H1 (cell line): ENCODE results near the gene CCDC88C. TPM values are rescaled to one million over a fixed set of nuclear protein-coding genes. Genes with fewer than 3 reads are reported as not detected.

Source experiments
- CTCF ChIA-PET: fragments of 300-600 bp; sonication (Branson Sonifier 250); formaldehyde crosslinking; loops from one replicate; lab custom pipeline; 2021; ENCODE audit not compliant: partially characterized antibody; lab: Charles Lee
- POLR2A ChIA-PET: fragments of 300-600 bp; sonication (Branson Sonifier 250); formaldehyde crosslinking; loops from one replicate; lab custom pipeline; 2021; ENCODE audit warnings: inconsistent platforms; ENCODE audit not compliant: partially characterized antibody; lab: Charles Lee
- DNase-seq, 2 experiments: peaks; one replicate each; pipeline versions ENCODE4 v3.0.0 to v3.0.0-alpha.2; 2010 to 2022; ENCODE audit warnings: low spot score in 2 of 2, low read depth in 1 of 2, mixed read lengths in 1 of 2
- FAIRE-seq: peaks from 2 replicates; lab custom pipeline; 2011; peaks lifted over from hg19 to GRCh38; lab: Jason Lieb, UNC
- H2AFZ ChIP-seq: 2 replicates; pipeline ENCODE4 v1.8.1; 2012; ENCODE audit warnings: low read length, inconsistent platforms
- H2AK5ac ChIP-seq: 2 replicates; pipeline ENCODE4 v1.6.1; 2013; ENCODE audit warnings: low read depth, low read length
- H2BK120ac ChIP-seq: replicated peaks from 2 replicates; pipeline ENCODE3; 2013; ENCODE audit warnings: low read depth, low read length, inconsistent platforms
- H2BK12ac ChIP-seq: 2 replicates; pipeline ENCODE4 v1.6.1; 2013; ENCODE audit warnings: low read depth, low read length
- H2BK15ac ChIP-seq: 2 replicates; pipeline ENCODE4 v1.6.1; 2013; ENCODE audit warnings: low read length
- H2BK20ac ChIP-seq: 2 replicates; pipeline ENCODE4 v1.6.1; 2013; ENCODE audit warnings: low read length
- H2BK5ac ChIP-seq: 2 replicates; pipeline ENCODE4 v1.6.1; 2013; ENCODE audit warnings: low read depth, low read length
- H3K14ac ChIP-seq: 2 replicates; pipeline ENCODE4 v1.6.1; 2013; ENCODE audit warnings: inconsistent platforms; ENCODE audit not compliant: insufficient read length
- H3K18ac ChIP-seq: 2 replicates; pipeline ENCODE4 v1.6.1; 2013; ENCODE audit warnings: low read length; ENCODE audit errors: extremely low read depth
- H3K23ac ChIP-seq: 2 replicates; pipeline ENCODE4 v1.6.1; 2013; ENCODE audit warnings: inconsistent platforms; ENCODE audit not compliant: insufficient read length
- H3K23me2 ChIP-seq: 2 replicates; pipeline ENCODE4 v1.6.1; 2013; ENCODE audit warnings: low read depth, low read length
- H3K27ac ChIP-seq: 2 replicates; pipeline ENCODE4 v1.6.1; 2011; ENCODE audit warnings: low read depth, low read length, inconsistent platforms
- H3K27me3 ChIP-seq, 4 experiments: replicated peaks in 1 of 4; 1 replicate in 1 of 4; 2 replicates in 3 of 4; pipeline versions ENCODE4 v1.6.1 to v1.8.1; 2011 to 2013; ENCODE audit warnings: low read length in 3 of 4, mild to moderate bottlenecking in 3 of 4, inconsistent platforms in 2 of 4, mixed read lengths in 2 of 4, moderate library complexity in 1 of 4; ENCODE audit not compliant: control insufficient read depth in 3 of 4, insufficient read depth in 3 of 4; ENCODE audit errors: extremely low read depth in 1 of 4
- H3K36me3 ChIP-seq, 4 experiments: 2 replicates each; pipeline versions ENCODE4 v1.6.1 to v1.8.1; 2011 to 2013; ENCODE audit warnings: mild to moderate bottlenecking in 4 of 4, low read length in 3 of 4, moderate library complexity in 2 of 4, control low read depth in 1 of 4, inconsistent platforms in 1 of 4; ENCODE audit not compliant: insufficient read depth in 4 of 4, control insufficient read depth in 2 of 4
- H3K4ac ChIP-seq: replicated peaks from 2 replicates; pipeline ENCODE3; 2013; ENCODE audit warnings: low read length, low read depth, mixed read lengths, inconsistent platforms; ENCODE audit not compliant: insufficient read length
- H3K4me1 ChIP-seq, 4 experiments: replicated peaks in 1 of 4; 1 replicate in 1 of 4; 2 replicates in 3 of 4; pipeline versions ENCODE4 v1.6.1 to v1.8.1; 2011 to 2013; ENCODE audit warnings: low read length in 3 of 4, inconsistent platforms in 2 of 4, mixed read lengths in 1 of 4; ENCODE audit not compliant: insufficient read depth in 4 of 4, control insufficient read depth in 3 of 4
- H3K4me2 ChIP-seq, 2 experiments: 2 replicates each; pipeline versions ENCODE4 v1.6.1 to v1.8.1; 2011 to 2013; ENCODE audit warnings: low read depth in 2 of 2, low read length in 2 of 2, control low read depth in 1 of 2, inconsistent platforms in 1 of 2, mild to moderate bottlenecking in 1 of 2; ENCODE audit not compliant: insufficient read depth in 1 of 2
- H3K4me3 ChIP-seq, 4 experiments: fragments of 200-600, 300-600 bp in 1 of 4; sonication (generic), shearing (Covaris generic), sonication (Bioruptor Twin) in 1 of 4; 2 replicates each; pipeline versions ENCODE4 v1.5.1 to v1.8.1; 2011 to 2016; ENCODE audit warnings: low read length in 4 of 4, low read depth in 3 of 4, control low read depth in 2 of 4, inconsistent platforms in 2 of 4, mild to moderate bottlenecking in 2 of 4, mixed read lengths in 1 of 4, moderate library complexity in 1 of 4; ENCODE audit not compliant: insufficient read depth in 2 of 4; ENCODE audit errors: extremely low read depth in 1 of 4
- H3K56ac ChIP-seq: replicated peaks from 2 replicates; pipeline ENCODE3; 2013; ENCODE audit warnings: low read depth, mild to moderate bottlenecking, mixed read lengths, low read length, inconsistent platforms; ENCODE audit not compliant: insufficient read length
- H3K79me1 ChIP-seq: 2 replicates; pipeline ENCODE4 v1.6.1; 2013; ENCODE audit warnings: low read depth, low read length, control low read depth
- H3K79me2 ChIP-seq, 2 experiments: 2 replicates each; pipeline versions ENCODE4 v1.6.1 to v1.8.1; 2012 to 2013; ENCODE audit warnings: low read length in 2 of 2, mild to moderate bottlenecking in 2 of 2, inconsistent platforms in 1 of 2; ENCODE audit not compliant: insufficient read depth in 2 of 2, control insufficient read depth in 1 of 2
- H3K9ac ChIP-seq, 4 experiments: replicated peaks in 1 of 4; 1 replicate in 1 of 4; 2 replicates in 3 of 4; pipeline versions ENCODE4 v1.6.1 to v1.8.1; 2011 to 2013; ENCODE audit warnings: low read depth in 3 of 4, low read length in 3 of 4, control low read depth in 2 of 4, mild to moderate bottlenecking in 2 of 4, moderate library complexity in 2 of 4, inconsistent platforms in 1 of 4; ENCODE audit errors: extremely low read depth in 1 of 4
- H3K9me3 ChIP-seq, 2 experiments: 2 replicates each; pipeline versions ENCODE4 v1.6.1 to v1.8.1; 2012 to 2013; ENCODE audit warnings: mild to moderate bottlenecking in 2 of 2, moderate library complexity in 2 of 2, control low read depth in 1 of 2, inconsistent platforms in 1 of 2, low read depth in 1 of 2, low read length in 1 of 2, mixed read lengths in 1 of 2; ENCODE audit not compliant: insufficient read depth in 2 of 2
- H4K20me1 ChIP-seq, 2 experiments: replicated peaks in 1 of 2; 2 replicates each; pipeline versions ENCODE3 to v1.8.1; 2011 to 2013; ENCODE audit warnings: inconsistent platforms in 2 of 2, low read length in 2 of 2, mild to moderate bottlenecking in 1 of 2; ENCODE audit not compliant: insufficient read depth in 2 of 2, control insufficient read depth in 1 of 2
- H4K5ac ChIP-seq: 2 replicates; pipeline ENCODE4 v1.6.1; 2013; ENCODE audit warnings: low read length, low read depth, mixed read lengths, inconsistent platforms; ENCODE audit not compliant: insufficient read length
- H4K8ac ChIP-seq: 2 replicates; pipeline ENCODE4 v1.8.0; 2013; ENCODE audit warnings: mild to moderate bottlenecking, moderate library complexity, low read length, inconsistent platforms; ENCODE audit not compliant: insufficient read depth; ENCODE audit errors: extremely low read depth
- H4K91ac ChIP-seq: replicated peaks from 2 replicates; pipeline ENCODE3; 2013; ENCODE audit warnings: low read length, mixed read lengths, inconsistent platforms; ENCODE audit not compliant: insufficient read length
- SP2 ChIP-seq: IDR thresholded peaks from 2 replicates; pipeline ENCODE4 v1.6.1; 2012; ENCODE audit warnings: mild to moderate bottlenecking, low read length, inconsistent platforms
- WGBS, 2 experiments: shearing (Covaris generic) in 1 of 2; methylation state at CpG; one replicate each; pipeline versions ENCODE4 v1.1.6 to v1.1.7; 2013 to 2015; ENCODE audit warnings: low lambda C conversion rate in 2 of 2, mixed read lengths in 2 of 2, inconsistent platforms in 1 of 2, low coverage in 1 of 2, missing lambda C conversion rate in 1 of 2; ENCODE audit not compliant: insufficient replicate concordance in 2 of 2, insufficient coverage in 1 of 2, insufficient read length in 1 of 2; ENCODE audit errors: extremely low coverage in 1 of 2, missing lambda C conversion rate in 1 of 2; 5-methylcytosine and 5-hydroxymethylcytosine counted together
- polyA plus RNA-seq, 7 experiments: library from polyadenylated mRNA; depleted of rRNA in 3 of 7; stranded (reverse) in 5 of 7; unstranded in 2 of 7; fragments of >200 nt in 5 of 7; fragments of 200-250 nt in 2 of 7; gene quantifications; 1 replicate in 5 of 7; 2 replicates in 1 of 7; 4 replicates in 1 of 7; pipeline versions ENCODE4 v1.2.1 to v1.2.3, GENCODE V29; 2011 to 2013; ENCODE audit warnings: missing spikeins in 2 of 7, mixed read lengths in 2 of 7
- total RNA-seq: library from RNA; stranded (reverse); fragmentation: NEBNext Ultra II Directional; extraction: Animal tissue kit (Norgen Biotek cat#: 25700); gene quantifications from 2 replicates; pipeline ENCODE4 v1.2.1, GENCODE V29; 2021

Gene CCDC88C
- total and polyA plus RNA-seq, 2 of the 8 experiments (the other 6 are each of a cell fraction or from before 2014, with no cell fraction given): 10.3 to 57.7 TPM

GRCh38 chr14:91308337-91308736 is 109.3 kb downstream of the CCDC88C start:
- H3K23me2 ChIP-seq: peaks cover 2% of the 10 kb centered on the region
- H3K4me2 ChIP-seq: no peak overlapping the region
- no peak overlapping the region for H4K91ac ChIP-seq
- no peaks in the 10 kb centered on the region for H3K79me1 ChIP-seq
- H2AFZ ChIP-seq: no peak overlapping the region
- DNase-seq (no peak), FAIRE-seq (no peak)
- no peak overlapping the region for H3K56ac ChIP-seq
- peaks cover 14 to 43% (median 30%) of the 10 kb centered on the region in 4 experiments for H3K36me3 ChIP-seq
- no peak overlapping the region for H2BK15ac ChIP-seq
- H4K8ac ChIP-seq: no peak overlapping the region
- no peak overlapping the region for H2AK5ac ChIP-seq
- no peak overlapping the region for H3K27ac ChIP-seq
- H4K20me1 ChIP-seq: peaks cover 0 to 5% of the 10 kb centered on the region in 2 experiments
- H2BK120ac ChIP-seq: no peak overlapping the region
- peaks cover 7 to 27% (median 21%) of the 10 kb centered on the region in 4 experiments; a peak in 6 of 7 replicates for H3K4me1 ChIP-seq
- H3K18ac ChIP-seq: no peak overlapping the region
- H2BK20ac ChIP-seq: no peak overlapping the region
- no peak overlapping the region for H3K4me3 ChIP-seq
- no peaks in the 10 kb centered on the region for H3K27me3 ChIP-seq
- 91% methylated on average over 8 of the region's 8 CpGs; no CpG with 5 or more reads in 1 of the 2 experiments for WGBS, 2 experiments
- H3K9ac ChIP-seq: no peak overlapping the region
- H3K9me3 ChIP-seq: peaks cover under 1 to 5% of the 10 kb centered on the region in 2 experiments; a peak in 2 of 4 replicates
- TF ChIP-seq SP2: no peak
- no peak overlapping the region for H4K5ac ChIP-seq
- no peak overlapping the region for H3K14ac ChIP-seq
- H2BK5ac ChIP-seq: no peak overlapping the region
- no peak overlapping the region for H3K4ac ChIP-seq
- no peak overlapping the region for H3K23ac ChIP-seq
- CTCF ChIA-PET: interaction anchor here (0.6 to 8.2 kb wide), 4 partner anchors 10 to 233 kb away, joined by 3 to 51 read pairs (median 4); partner anchors contain the start of gene CCDC88C
- H2BK12ac ChIP-seq: no peak overlapping the region
- POLR2A ChIA-PET: no interaction called here
- H3K79me2 ChIP-seq: no peaks in the 10 kb centered on the region
